Upper lobe of left lung (tissue), 4 donors: ENCODE results near the gene SLCO1A2.

Experiments used
- CTCF ChIP-seq, 6 experiments: fragments of 450-650 bp in 4 of 6; fragments of 200-600 bp in 2 of 6; sonication (generic) in 2 of 6; IDR thresholded peaks; one replicate each; pipeline ENCODE4 v1.5.1; 2016 to 2019; ENCODE audit warnings: antibody characterized with exemption in 6 of 6
- EP300 ChIP-seq, 4 donors: sonication (generic); formaldehyde crosslinking; IDR thresholded peaks; one replicate each; pipeline ENCODE4 v1.5.1; 2017; ENCODE audit warnings: antibody characterized with exemption in 4 of 4, control low read depth in 2 of 4
- POLR2A ChIP-seq, 4 donors: fragments of 450-650 bp; IDR thresholded peaks; one replicate each; pipeline ENCODE4 v1.5.1; 2016 to 2017; ENCODE audit warnings: antibody characterized with exemption in 4 of 4, mild to moderate bottlenecking in 2 of 4
- POLR2AphosphoS5 ChIP-seq, 2 donors: sonication (generic); formaldehyde crosslinking; IDR thresholded peaks; one replicate each; pipeline ENCODE4 v1.5.1; 2017; ENCODE audit warnings: antibody characterized with exemption in 2 of 2

GRCh38 chr12:21336656-21337055 lies 1.9 kb upstream of the SLCO1A2 start:
- TF ChIP-seq CTCF (IDR thresholded peaks at IDR 0.05) (no peak), POLR2AphosphoS5 (IDR thresholded peaks at IDR 0.05) (no peak), EP300 (IDR thresholded peaks at IDR 0.05) (no peak), POLR2A (IDR thresholded peaks at IDR 0.05) (no peak)
